ENCODE measurements around the gene PNKD.

Gene PNKD

GRCh38 chr2:218326315-218326714, 56.0 kb downstream of the PNKD start:
- TF ChIP-seq MYC (IDR thresholded peaks at IDR 0.05; ENCODE audit: low read depth, low read length) = no peak
- TF ChIP-seq POLR2A (IDR thresholded peaks at IDR 0.05; ENCODE audit: extremely low read depth, insufficient read length) = no peak
- TF ChIP-seq, protein P1, sequence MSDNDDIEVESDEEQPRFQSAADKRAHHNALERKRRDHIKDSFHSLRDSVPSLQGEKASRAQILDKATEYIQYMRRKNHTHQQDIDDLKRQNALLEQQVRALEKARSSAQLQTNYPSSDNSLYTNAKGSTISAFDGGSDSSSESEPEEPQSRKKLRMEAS (IDR thresholded peaks at IDR 0.05; ENCODE audit: low read depth, low read length) = no peak
- TF ChIP-seq CTCF (IDR thresholded peaks at IDR 0.05; ENCODE audit: low read depth, low read length) = no peak
- peak overlapping the region; percentile 13 for H3K4me3 ChIP-seq (ENCODE audit: low read depth, low read length)
- no peak for DNase-seq (ENCODE audit: low read depth)

GRCh38 chr2:218327451-218328210, 57.3 kb downstream of the PNKD start:
- TF ChIP-seq POLR2A (IDR thresholded peaks at IDR 0.05; ENCODE audit: extremely low read depth, insufficient read length) (no peak), CTCF (IDR thresholded peaks at IDR 0.05; ENCODE audit: low read depth, low read length) (no peak), MYC (IDR thresholded peaks at IDR 0.05; ENCODE audit: low read depth, low read length) (no peak)
- TF ChIP-seq, protein P1 (IDR thresholded peaks at IDR 0.05; ENCODE audit: low read depth, low read length) = no peak
- DNase-seq (ENCODE audit: low read depth) = peak; percentile 76
- no peak overlapping the region for H3K4me3 ChIP-seq (ENCODE audit: low read depth, low read length)

- DNase-seq (ENCODE audit: low read depth) = no peak
- TF ChIP-seq, protein P1 (IDR thresholded peaks at IDR 0.05; ENCODE audit: low read depth, low read length) = no peak
- TF ChIP-seq POLR2A (IDR thresholded peaks at IDR 0.05; ENCODE audit: extremely low read depth, insufficient read length) (no peak), CTCF (IDR thresholded peaks at IDR 0.05; ENCODE audit: low read depth, low read length) (no peak), MYC (IDR thresholded peaks at IDR 0.05; ENCODE audit: low read depth, low read length) (no peak)
- H3K4me3 ChIP-seq (ENCODE audit: low read depth, low read length) = no peak overlapping the region
Measured at GRCh38 chr2:218328294-218328693, 58.0 kb downstream of the PNKD start.

DNA sequence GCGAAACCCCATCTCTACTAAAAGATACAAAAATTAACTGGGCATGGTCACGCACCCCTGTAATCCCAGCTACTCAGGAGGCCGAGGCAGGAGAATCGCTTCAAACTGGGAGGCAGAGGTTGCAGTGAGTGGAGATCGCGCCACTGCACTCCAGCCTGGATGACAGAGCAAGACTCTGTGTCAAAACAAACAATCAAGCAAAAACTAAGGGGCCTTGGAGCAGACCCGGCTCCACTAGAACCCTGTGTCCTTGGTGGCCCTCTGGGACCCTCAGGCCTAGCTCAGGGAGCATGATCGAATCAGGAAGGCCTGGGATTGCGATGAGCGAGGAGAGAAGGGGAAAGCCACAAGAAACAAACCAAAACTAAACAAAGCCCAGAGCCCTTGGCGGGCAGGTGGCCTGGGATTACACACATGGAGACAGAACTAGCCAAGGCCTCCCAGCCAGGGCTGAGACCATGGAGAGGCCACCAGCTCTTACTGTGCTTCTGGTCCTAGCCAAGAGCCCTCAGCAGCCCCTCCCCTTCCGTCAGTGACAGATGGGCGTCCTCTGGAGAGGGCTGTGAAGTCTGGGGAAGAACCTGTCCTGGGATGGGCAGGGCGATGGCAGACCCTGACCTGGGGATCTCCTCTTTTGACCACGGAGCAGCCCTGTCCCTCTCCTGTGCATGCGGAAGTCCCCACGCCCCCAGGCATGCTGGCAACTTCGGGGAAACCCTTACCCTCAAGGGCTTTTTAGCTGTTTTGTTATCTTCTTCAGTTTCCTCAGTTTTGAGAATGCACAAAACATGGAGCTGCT, 58.9 kb downstream of the PNKD start:
- peak; percentile 48 for DNase-seq (ENCODE audit: low read depth)
- H3K4me3 ChIP-seq (ENCODE audit: low read depth, low read length) = no peak overlapping the region
- TF ChIP-seq POLR2A (IDR thresholded peaks at IDR 0.05; ENCODE audit: extremely low read depth, insufficient read length) (no peak), MYC (IDR thresholded peaks at IDR 0.05; ENCODE audit: low read depth, low read length) (no peak), CTCF (IDR thresholded peaks at IDR 0.05; ENCODE audit: low read depth, low read length) (no peak)
- TF ChIP-seq, protein P1 (IDR thresholded peaks at IDR 0.05; ENCODE audit: low read depth, low read length) = no peak

- TF ChIP-seq CTCF (IDR thresholded peaks at IDR 0.05; ENCODE audit: low read depth, low read length) (no peak), MYC (IDR thresholded peaks at IDR 0.05; ENCODE audit: low read depth, low read length) (no peak), POLR2A (IDR thresholded peaks at IDR 0.05; ENCODE audit: extremely low read depth, insufficient read length) (no peak)
- TF ChIP-seq, protein P1 (IDR thresholded peaks at IDR 0.05; ENCODE audit: low read depth, low read length) = no peak
- no peak overlapping the region for H3K4me3 ChIP-seq (ENCODE audit: low read depth, low read length)
- peak; percentile 94 for DNase-seq (ENCODE audit: low read depth)
Measured at GRCh38 chr2:218329826-218330593, 59.7 kb downstream of the PNKD start.

All from NB4 (cell line).